GM13977 (cell line): ENCODE measurements around the gene PTPN3.

Source experiments
- DNase-seq: peaks from one replicate; pipeline ENCODE4 v3.0.0; 2012; ENCODE audit warnings: low spot score
- CTCF ChIP-seq: IDR thresholded peaks from 2 replicates; pipeline ENCODE4 v1.5.1; 2012; ENCODE audit warnings: mild to moderate bottlenecking, control low read depth; ENCODE audit not compliant: insufficient read depth; ENCODE audit errors: extremely low read depth, missing control alignments
- in situ Hi-C: fragments of 300-500 bp; cut with MboI; formaldehyde crosslinking; loops from one replicate; pipeline ENCODE4 v1.12.0; 2022; ENCODE audit warnings: low sequenced_read_pairs, low pct_unique_long_range_greater_than_20kb, mixed read lengths, inconsistent platforms; ENCODE audit not compliant: unreplicated experiment

PTPN3 gene

GRCh38 chr9:109387856-109388255 lies 110.3 kb downstream of the PTPN3 start:
- no peak for DNase-seq
- in situ Hi-C loops: no loop called here
- TF ChIP-seq CTCF: no peak

- DNase-seq: no peak
- no peak for TF ChIP-seq CTCF
- in situ Hi-C loops: no loop called here
Measured at GRCh38 chr9:109387206-109387605, 110.9 kb downstream of the PTPN3 start.

- in situ Hi-C loops: no loop called here
- no peak for TF ChIP-seq CTCF
- no peak for DNase-seq
Measured at GRCh38 chr9:109385499-109385898, 112.6 kb downstream of the PTPN3 start.

GRCh38 chr9:109383947-109384346 lies 114.2 kb downstream of the PTPN3 start:
- in situ Hi-C loops: no loop called here
- no peak for DNase-seq
- no peak for TF ChIP-seq CTCF

GRCh38 chr9:109383356-109383755 lies 114.8 kb downstream of the PTPN3 start:
- no peak for TF ChIP-seq CTCF
- in situ Hi-C loops: no loop called here
- DNase-seq: no peak

GRCh38 chr9:109382585-109382984 lies 115.5 kb downstream of the PTPN3 start:
- TF ChIP-seq CTCF: no peak
- no peak for DNase-seq
- in situ Hi-C loops: no loop called here

- in situ Hi-C loops: no loop called here
- TF ChIP-seq CTCF: no peak
- DNase-seq: no peak
Measured at GRCh38 chr9:109382182-109382581, 115.9 kb downstream of the PTPN3 start.
